GM19023 (cell line): Measurements from ENCODE around the gene TFE3.
A peak's percentile ranks its signal among the peaks of the same experiment; 100 is the strongest.

ENCODE experiments used
- ATAC-seq: cut with Tn5 transposase; IDR thresholded peaks from one replicate; pipeline ENCODE4 v1.9.1; 2021; ENCODE audit warnings: mild to moderate bottlenecking, moderate library complexity; ENCODE audit not compliant: unreplicated experiment

TFE3 gene, protein sequence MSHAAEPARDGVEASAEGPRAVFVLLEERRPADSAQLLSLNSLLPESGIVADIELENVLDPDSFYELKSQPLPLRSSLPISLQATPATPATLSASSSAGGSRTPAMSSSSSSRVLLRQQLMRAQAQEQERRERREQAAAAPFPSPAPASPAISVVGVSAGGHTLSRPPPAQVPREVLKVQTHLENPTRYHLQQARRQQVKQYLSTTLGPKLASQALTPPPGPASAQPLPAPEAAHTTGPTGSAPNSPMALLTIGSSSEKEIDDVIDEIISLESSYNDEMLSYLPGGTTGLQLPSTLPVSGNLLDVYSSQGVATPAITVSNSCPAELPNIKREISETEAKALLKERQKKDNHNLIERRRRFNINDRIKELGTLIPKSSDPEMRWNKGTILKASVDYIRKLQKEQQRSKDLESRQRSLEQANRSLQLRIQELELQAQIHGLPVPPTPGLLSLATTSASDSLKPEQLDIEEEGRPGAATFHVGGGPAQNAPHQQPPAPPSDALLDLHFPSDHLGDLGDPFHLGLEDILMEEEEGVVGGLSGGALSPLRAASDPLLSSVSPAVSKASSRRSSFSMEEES

DNA sequence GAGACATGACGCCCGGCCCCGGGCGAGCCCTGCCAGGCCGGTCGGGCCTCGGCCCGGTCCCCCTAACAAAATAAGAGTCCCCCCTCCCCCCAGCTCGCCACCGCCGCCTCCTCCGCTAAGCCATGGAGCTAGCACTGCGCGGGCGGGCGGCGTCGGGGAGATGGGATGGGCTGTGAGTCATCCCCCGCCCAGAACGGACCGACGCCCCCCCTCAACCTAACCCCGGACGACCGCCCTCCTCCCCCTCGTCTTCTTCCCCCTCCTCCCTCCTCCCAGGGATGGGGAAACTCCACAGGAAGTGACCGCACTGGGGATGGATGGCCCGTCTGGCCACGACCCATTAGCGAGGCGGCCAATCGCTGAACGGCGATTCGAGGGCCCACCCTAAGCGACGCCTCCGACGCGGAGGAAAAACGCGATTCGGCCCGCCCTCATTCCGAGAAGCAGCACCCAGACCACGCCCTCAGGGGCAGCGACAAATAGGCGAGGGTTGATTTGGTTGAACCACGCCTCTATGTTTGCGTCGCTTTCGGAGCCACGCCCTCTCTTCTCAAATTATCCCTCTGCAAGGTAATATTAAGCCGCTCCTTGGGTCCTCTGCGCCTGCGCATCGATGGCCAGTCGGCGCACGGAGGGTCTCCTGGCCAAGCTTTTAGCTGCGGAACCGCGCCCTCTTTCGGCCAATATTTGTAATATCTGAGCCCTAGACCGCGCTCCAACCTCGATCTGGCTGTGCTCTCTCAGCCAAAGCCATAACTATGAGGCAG is at the start of gene TFE3:
Gene TFE3, minus strand, starts transcription at position 138 of the 767 bp plus-strand sequence. Its CDS starts 131 bp downstream, at position 7.
- ATAC-seq = peak; percentile 89

GRCh38 chrX:49089553-49089952 is 46.4 kb upstream of the TFE3 start:
- no peak for ATAC-seq

- no peak for ATAC-seq
These were observed 39.2 kb upstream of the TFE3 start for GRCh38 chrX:49082271-49082871.

GRCh38 chrX:49079489-49080428 is 36.6 kb upstream of the TFE3 start, which contains the start of gene WDR45:
WDR45 (minus strand) TSS chrX:49079887; CDS start chrX:49078095, 1,792 bp downstream.
- ATAC-seq = peak; percentile 77

DNA sequence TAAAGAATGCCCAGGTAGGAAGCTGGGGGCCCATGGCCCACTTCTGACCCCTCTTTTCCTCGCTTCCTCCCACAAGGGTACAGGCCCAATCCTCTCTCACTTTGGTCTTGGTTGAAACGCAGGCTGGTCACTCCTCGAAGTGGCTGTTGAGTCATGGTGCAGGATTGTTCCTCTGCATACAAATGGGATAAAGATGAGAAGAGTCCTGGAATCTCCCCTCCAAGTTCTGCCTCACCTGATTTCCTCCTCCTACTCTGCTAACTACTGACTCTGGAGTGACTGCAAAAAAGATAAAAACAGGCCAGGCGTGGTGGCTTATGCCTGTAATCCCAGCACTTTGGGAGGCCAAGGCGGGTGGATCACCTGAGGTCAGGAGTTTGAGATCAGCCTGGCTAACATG is 34.8 kb upstream of the TFE3 start:
- no peak for ATAC-seq

GRCh38 chrX:49075347-49075746 is 32.2 kb upstream of the TFE3 start:
- no peak for ATAC-seq

GRCh38 chrX:49073601-49074575 is 30.7 kb upstream of the TFE3 start, which contains the start of gene PRAF2:
PRAF2 (minus strand) TSS chrX:49074002; CDS start chrX:49073987, 15 bp downstream.
- peak; percentile 82 for ATAC-seq

GRCh38 chrX:49072712-49073095 is 29.5 kb upstream of the TFE3 start:
- no peak for ATAC-seq

DNA sequence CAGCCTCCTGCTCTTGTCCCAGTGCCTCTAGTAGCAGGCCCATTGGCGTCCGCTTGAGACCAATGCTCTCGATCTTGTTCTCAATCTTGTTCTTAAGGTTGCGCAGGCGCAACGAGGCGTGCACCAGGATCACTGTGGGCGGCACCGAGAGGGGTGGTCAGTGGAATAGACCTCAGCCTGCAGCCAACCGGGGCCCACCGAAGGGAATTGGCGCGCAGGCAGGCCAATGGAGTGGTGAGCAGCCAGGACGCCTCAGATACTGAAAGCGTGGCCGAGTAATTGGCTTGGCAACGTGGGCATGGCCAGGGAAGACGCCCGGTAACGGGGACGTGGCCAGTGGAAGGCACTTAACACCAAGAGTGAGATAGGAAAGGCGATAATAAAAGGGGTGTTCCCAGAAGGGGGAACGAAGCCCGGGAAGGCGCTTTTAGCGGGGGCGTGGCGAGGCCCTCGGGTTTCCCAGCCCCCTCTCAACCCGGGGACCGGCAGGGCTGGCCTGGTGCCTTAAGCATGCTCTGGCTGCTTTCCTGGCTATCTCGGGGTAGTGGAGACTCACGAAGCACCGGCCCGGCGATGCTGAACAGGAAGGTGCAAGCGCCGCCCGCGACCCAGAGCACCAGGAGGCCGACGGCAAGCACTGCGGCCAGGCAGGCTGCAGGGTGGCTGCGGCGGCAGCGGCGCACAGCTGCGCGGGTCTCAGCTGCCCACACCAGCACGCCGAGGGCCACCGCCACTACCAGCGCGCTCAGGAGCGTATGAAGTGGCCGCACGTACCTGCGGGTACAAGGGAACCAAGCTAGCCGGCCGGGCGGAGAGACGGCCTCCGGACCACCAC is 28.9 kb upstream of the TFE3 start:
- ATAC-seq = no peak

GRCh38 chrX:49070988-49071387 is 27.8 kb upstream of the TFE3 start:
- ATAC-seq = no peak

GRCh38 chrX:49069038-49069437 is 25.9 kb upstream of the TFE3 start:
- no peak for ATAC-seq

- ATAC-seq = no peak
These were observed 24.3 kb upstream of the TFE3 start for GRCh38 chrX:49067285-49068120.

- ATAC-seq = no peak
These were observed 23.5 kb upstream of the TFE3 start for GRCh38 chrX:49066690-49067089.

DNA sequence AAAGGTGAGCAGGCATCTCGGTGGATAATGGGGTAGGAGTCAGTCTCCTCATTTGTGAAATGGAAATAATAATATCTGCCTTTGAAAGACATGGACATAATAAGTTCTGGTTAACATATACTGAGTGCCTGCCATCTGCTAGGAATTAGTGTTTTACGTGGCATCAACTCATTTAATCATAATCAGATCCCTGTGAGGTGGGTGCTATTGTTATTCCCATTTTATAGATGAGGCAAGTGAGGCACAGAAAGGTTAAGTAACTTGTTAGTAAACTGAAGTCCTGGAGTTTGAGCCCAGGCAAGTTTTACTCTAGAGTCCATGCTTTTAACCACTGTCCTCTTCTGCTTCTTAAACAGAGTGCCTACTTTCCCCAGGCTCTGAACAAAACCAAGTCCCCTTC is 23.1 kb upstream of the TFE3 start:
- ATAC-seq = no peak

- ATAC-seq = no peak
These were observed 21.6 kb upstream of the TFE3 start for GRCh38 chrX:49064735-49065134.

DNA sequence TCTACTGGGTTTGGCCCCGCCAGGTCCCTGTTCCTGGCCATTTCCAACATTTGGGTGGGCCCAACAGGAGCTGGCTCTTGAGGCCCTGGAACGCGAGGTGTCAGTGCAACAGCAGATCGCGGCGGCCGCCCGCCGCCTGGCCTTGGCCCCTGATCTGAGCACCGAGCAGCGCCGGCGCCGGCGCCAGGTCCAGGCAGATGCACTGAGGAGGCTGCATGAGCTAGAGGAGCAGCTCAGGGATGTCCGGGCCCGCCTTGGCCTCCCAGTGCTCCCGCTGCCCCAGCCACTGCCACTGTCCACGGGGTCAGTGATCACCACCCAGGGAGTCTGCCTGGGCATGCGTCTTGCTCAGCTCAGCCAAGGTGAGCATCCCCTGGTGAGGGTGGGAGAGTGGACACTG is 21.1 kb upstream of the TFE3 start:
- ATAC-seq = no peak

DNA sequence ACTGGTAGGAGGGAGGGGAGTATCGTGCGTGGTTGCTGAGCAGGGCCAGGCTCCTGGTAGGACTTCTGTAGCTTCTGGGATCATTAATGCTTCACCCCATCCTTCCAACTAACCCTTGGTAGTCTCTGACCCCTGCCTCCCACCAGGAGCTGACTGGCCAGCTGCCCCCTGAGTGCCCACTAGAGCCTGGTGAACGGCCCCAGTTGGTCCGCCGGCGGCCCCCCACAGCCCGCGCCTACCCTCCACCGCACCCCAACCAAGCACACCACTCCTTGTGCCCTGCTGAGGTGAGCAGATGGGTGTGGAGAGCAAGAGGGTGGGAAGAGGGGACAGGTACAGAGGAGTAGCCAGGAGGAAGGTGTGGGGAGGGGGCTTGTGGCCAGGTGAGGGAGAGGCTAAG is 20.6 kb upstream of the TFE3 start:
- ATAC-seq = no peak
